Measurements from ENCODE around the gene NTPCR. TPM values are rescaled to one million over a fixed set of nuclear protein-coding genes. Genes with fewer than 3 reads are reported as not detected.
"Not testable (repeated sequence)": the region's sequence is repeated elsewhere in the genome, so short reads cannot be mapped to it uniquely, and the experiment has no call there.

The NTPCR gene
- total RNA-seq, 4 donors from 2014 or later, result 24.6 to 37.1 (median 28.4) TPM

GRCh38 chr1:232925421-232926220, 24.8 kb upstream of the NTPCR start:
- Histone ChIP-seq H3K4me3 (no peak overlapping the region), H3K27me3 (no peaks in the 10 kb centered on the region), H3K36me3 (no peaks in the 10 kb centered on the region), H3K4me1 (no peaks in the 10 kb centered on the region), H3K27ac (no peak overlapping the region), H3K9me3 (no peaks in the 10 kb centered on the region)
- TF ChIP-seq POLR2A (IDR thresholded peaks at IDR 0.05) (no peak), POLR2AphosphoS5 (IDR thresholded peaks at IDR 0.05) (no peak), EP300 (IDR thresholded peaks at IDR 0.05) (no peak)
- TF ChIP-seq, protein P1, sequence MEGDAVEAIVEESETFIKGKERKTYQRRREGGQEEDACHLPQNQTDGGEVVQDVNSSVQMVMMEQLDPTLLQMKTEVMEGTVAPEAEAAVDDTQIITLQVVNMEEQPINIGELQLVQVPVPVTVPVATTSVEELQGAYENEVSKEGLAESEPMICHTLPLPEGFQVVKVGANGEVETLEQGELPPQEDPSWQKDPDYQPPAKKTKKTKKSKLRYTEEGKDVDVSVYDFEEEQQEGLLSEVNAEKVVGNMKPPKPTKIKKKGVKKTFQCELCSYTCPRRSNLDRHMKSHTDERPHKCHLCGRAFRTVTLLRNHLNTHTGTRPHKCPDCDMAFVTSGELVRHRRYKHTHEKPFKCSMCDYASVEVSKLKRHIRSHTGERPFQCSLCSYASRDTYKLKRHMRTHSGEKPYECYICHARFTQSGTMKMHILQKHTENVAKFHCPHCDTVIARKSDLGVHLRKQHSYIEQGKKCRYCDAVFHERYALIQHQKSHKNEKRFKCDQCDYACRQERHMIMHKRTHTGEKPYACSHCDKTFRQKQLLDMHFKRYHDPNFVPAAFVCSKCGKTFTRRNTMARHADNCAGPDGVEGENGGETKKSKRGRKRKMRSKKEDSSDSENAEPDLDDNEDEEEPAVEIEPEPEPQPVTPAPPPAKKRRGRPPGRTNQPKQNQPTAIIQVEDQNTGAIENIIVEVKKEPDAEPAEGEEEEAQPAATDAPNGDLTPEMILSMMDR (IDR thresholded peaks at IDR 0.05), result no peak
- ATAC-seq, result no peak
- WGBS, 2 donors (ENCODE audit: low coverage in 1 of 2), result 78 to 90% methylated on average over 5 of the region's 5 CpGs

DNA sequence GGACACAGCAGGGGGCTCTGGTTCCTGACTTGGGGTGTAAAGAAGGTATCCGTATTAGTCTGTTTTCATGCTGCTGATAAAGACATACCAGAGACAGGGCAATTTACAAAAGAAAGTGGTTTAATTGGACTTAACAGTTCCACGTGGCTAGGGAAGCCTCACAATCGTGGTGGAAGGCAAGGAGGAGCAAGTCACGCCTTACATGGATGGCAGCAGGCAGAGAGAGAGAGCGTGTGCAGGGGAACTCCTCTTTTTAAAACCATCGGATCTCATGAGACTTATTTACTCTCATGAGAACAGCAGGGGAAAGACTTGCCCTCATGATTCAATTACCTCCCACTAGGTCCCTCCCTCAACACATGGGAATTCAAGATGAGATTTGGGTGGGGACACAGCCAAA, 23.2 kb upstream of the NTPCR start:
- H3K36me3 ChIP-seq, result not testable (repeated sequence)
- WGBS, 2 donors (ENCODE audit: low coverage in 1 of 2), result 81 to 83% methylated on average over 4 to 6 of the region's 6 CpGs

DNA sequence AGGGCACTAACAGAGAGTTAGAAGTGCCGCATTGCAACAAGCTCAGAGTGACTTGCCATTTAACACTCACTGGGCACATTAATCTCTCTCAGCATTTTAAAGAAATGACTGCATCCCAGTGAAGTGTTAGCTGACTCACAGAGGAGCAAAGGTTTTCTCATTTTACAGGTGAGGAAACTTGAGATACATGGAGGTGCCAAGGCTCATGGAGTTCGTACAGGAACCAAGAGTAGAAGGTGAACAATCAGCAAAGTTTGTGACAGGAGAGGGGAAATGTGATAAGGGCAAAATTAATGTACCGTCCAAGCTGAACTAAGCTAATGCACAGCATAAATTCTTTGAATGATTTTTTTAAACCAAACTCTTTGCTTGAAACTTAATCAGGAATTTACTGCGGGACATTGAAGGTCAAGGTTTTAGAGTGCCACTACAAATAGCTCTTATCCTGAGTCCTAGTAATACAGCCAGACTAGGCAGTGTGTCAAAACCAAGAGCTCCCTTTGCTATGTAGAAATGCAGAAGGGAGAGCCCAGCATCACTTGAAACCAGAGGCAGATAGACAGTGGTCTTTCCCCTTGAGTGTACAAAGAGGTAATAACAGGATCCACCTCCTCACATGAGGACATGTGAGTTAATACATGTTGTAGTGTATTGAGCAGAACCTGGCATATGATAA, 22.4 kb upstream of the NTPCR start:
- 86 to 89% methylated on average over 4 of the region's 4 CpGs for WGBS, 2 donors (ENCODE audit: low coverage in 1 of 2)
- H3K27me3 ChIP-seq, result no peaks in the 10 kb centered on the region
- no peaks in the 10 kb centered on the region for H3K4me1 ChIP-seq
- H3K36me3 ChIP-seq, result no peaks in the 10 kb centered on the region
- ATAC-seq, result no peak
- no peaks in the 10 kb centered on the region for H3K9me3 ChIP-seq
- no peak overlapping the region for H3K4me3 ChIP-seq
- H3K27ac ChIP-seq, result no peak overlapping the region
- TF ChIP-seq POLR2AphosphoS5 (IDR thresholded peaks at IDR 0.05) (no peak), EP300 (IDR thresholded peaks at IDR 0.05) (no peak), POLR2A (IDR thresholded peaks at IDR 0.05) (no peak)
- TF ChIP-seq, protein P1 (IDR thresholded peaks at IDR 0.05), result no peak

More for the DNA sequence above, 23.2 kb upstream of the NTPCR start:
- not testable (repeated sequence) for H3K4me1 ChIP-seq, H3K27ac ChIP-seq, H3K4me3 ChIP-seq, H3K27me3 ChIP-seq, ATAC-seq, H3K9me3 ChIP-seq

- no peaks in the 10 kb centered on the region for H3K9me3 ChIP-seq
- no peak overlapping the region for H3K27ac ChIP-seq
- no peaks in the 10 kb centered on the region for H3K36me3 ChIP-seq
- no peaks in the 10 kb centered on the region for H3K4me1 ChIP-seq
- no peak for TF ChIP-seq EP300 (IDR thresholded peaks at IDR 0.05)
- no peak for TF ChIP-seq POLR2A (IDR thresholded peaks at IDR 0.05)
- TF ChIP-seq, protein P1 (IDR thresholded peaks at IDR 0.05), result no peak
- no peak for TF ChIP-seq POLR2AphosphoS5 (IDR thresholded peaks at IDR 0.05)
- no peak for ATAC-seq
- H3K27me3 ChIP-seq, result no peaks in the 10 kb centered on the region
- WGBS, 2 donors (ENCODE audit: low coverage in 1 of 2), result 83 to 89% methylated on average over 2 to 3 of the region's 3 CpGs
- H3K4me3 ChIP-seq, result no peak overlapping the region
Measured at GRCh38 chr1:232932486-232933425, 17.7 kb upstream of the NTPCR start.

DNA sequence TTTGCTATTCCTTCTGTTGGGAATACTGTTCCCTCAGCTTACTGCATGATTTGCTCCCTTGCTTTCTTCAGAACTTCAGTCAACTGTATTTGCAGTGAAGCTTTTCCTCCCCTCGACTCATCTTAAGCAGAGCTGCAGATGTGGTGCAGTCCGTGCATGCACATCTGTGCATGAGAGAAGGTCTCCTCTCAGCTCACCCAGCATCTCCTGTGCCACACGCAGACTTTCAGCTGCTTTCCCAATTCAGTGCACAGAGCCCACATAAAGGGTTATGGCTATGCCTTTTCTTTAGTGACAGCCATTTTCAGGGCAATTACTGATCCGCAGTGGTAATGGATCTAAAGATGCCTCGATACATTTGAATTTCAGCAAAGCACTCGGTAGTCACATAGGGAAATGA, 13.5 kb upstream of the NTPCR start:
- Histone ChIP-seq H3K9me3 (peaks cover 0 to 8% (median 0%) of the 10 kb centered on the region in 3 donors), H3K27me3 (peaks cover 6% of the 10 kb centered on the region), H3K36me3 (no peaks in the 10 kb centered on the region), H3K27ac (no peak overlapping the region), H3K4me1 (no peaks in the 10 kb centered on the region), H3K4me3 (no peak overlapping the region)
- ATAC-seq, result no peak
- no peak for TF ChIP-seq EP300 (IDR thresholded peaks at IDR 0.05)
- no peak for TF ChIP-seq POLR2A (IDR thresholded peaks at IDR 0.05)
- TF ChIP-seq, protein P1 (IDR thresholded peaks at IDR 0.05), result no peak
- TF ChIP-seq POLR2AphosphoS5 (IDR thresholded peaks at IDR 0.05), result no peak
- 84 to 100% methylated on average over 1 to 5 of the region's 6 CpGs for WGBS, 2 donors (ENCODE audit: low coverage in 1 of 2)

Data from gastroesophageal sphincter (tissue), 4 donors.